IMR-90 (cell line): ENCODE results near the gene MRGPRF. TPM values are rescaled to one million over a fixed set of nuclear protein-coding genes. Genes with fewer than 3 reads are reported as not detected.

Experiments
- ATAC-seq: fragments of 200-7000 bp; cut with Tn5 transposase; 2 replicates; pipeline ENCODE4 v1.9.1; 2020; ENCODE audit warnings: low read depth, mild to moderate bottlenecking, moderate library complexity
- BruUV-seq: library from RNA; stranded (reverse); fragments of 400-500 nt; replicated peaks from 2 replicates; lab custom pipeline; 2021; lab: Mats Ljungman, UMichigan
- CTCF ChIA-PET: fragments of 300-600 bp; formaldehyde crosslinking; extraction: SDS; loops from one replicate; lab custom pipeline; 2021; ENCODE audit warnings: antibody characterized with exemption; lab: Yijun Ruan, JAX
- POLR2A ChIA-PET: fragments of 300-600 bp; sonication (Branson Sonifier 250); formaldehyde crosslinking; loops from one replicate; lab custom pipeline; 2022; ENCODE audit warnings: antibody characterized with exemption; ENCODE audit not compliant: unreplicated experiment; lab: Charles Lee
- DNase-seq: peaks from one replicate; pipeline ENCODE4 v3.0.0; 2013
- H2AFZ ChIP-seq: replicated peaks from 2 replicates; pipeline ENCODE3; 2013; ENCODE audit warnings: low read length, mild to moderate bottlenecking; ENCODE audit not compliant: poor library complexity
- H2AK5ac ChIP-seq: 2 replicates; pipeline ENCODE4 v1.6.1; 2013; ENCODE audit warnings: low read depth, low read length, inconsistent platforms
- H2AK9ac ChIP-seq: replicated peaks from 2 replicates; pipeline ENCODE3; 2013; ENCODE audit warnings: mild to moderate bottlenecking, low read depth, low read length, moderate library complexity; ENCODE audit not compliant: poor library complexity
- H2BK120ac ChIP-seq: 2 replicates; pipeline ENCODE4 v1.6.1; 2013; ENCODE audit warnings: low read depth, low read length, inconsistent platforms
- H2BK15ac ChIP-seq: 3 replicates; pipeline ENCODE4 v1.6.1; 2013; ENCODE audit warnings: low read depth, low read length, inconsistent platforms
- H2BK20ac ChIP-seq: 2 replicates; pipeline ENCODE4 v1.6.1; 2013; ENCODE audit warnings: low read depth, mild to moderate bottlenecking, inconsistent platforms, low read length, moderate library complexity
- H2BK5ac ChIP-seq: 2 replicates; pipeline ENCODE4 v1.6.1; 2013; ENCODE audit warnings: mild to moderate bottlenecking, low read depth, low read length, inconsistent platforms; ENCODE audit not compliant: poor library complexity, severe bottlenecking
- H3K14ac ChIP-seq: replicated peaks from 2 replicates; pipeline ENCODE4 v1.6.1; 2013; ENCODE audit warnings: low read depth, low read length, inconsistent platforms
- H3K18ac ChIP-seq: 2 replicates; pipeline ENCODE4 v1.6.1; 2013; ENCODE audit warnings: low read depth, low read length, control low read depth
- H3K23ac ChIP-seq: 2 replicates; pipeline ENCODE4 v1.6.1; 2013; ENCODE audit warnings: low read depth, low read length, inconsistent platforms
- H3K27ac ChIP-seq: 2 replicates; pipeline ENCODE4 v1.5.1; 2013; ENCODE audit warnings: mild to moderate bottlenecking, control low read depth, low read length; ENCODE audit not compliant: insufficient read depth
- H3K27me3 ChIP-seq: 2 replicates; pipeline ENCODE4 v1.6.1; 2013; ENCODE audit warnings: low read length; ENCODE audit not compliant: control insufficient read depth, insufficient read depth
- H3K36me3 ChIP-seq: 2 replicates; pipeline ENCODE4 v1.6.1; 2013; ENCODE audit warnings: low read length, mixed read lengths; ENCODE audit not compliant: control insufficient read depth, insufficient read depth
- H3K4ac ChIP-seq: 2 replicates; pipeline ENCODE4 v1.6.1; 2013; ENCODE audit warnings: low read depth, low read length, inconsistent platforms
- H3K4me1 ChIP-seq: 2 replicates; pipeline ENCODE4 v1.6.1; 2013; ENCODE audit warnings: low read length, mixed read lengths; ENCODE audit not compliant: control insufficient read depth, insufficient read depth
- H3K4me2 ChIP-seq: 2 replicates; pipeline ENCODE4 v1.6.1; 2013; ENCODE audit warnings: low read depth, mild to moderate bottlenecking, control low read depth, low read length, moderate library complexity
- H3K4me3 ChIP-seq: 2 replicates; pipeline ENCODE4 v1.5.1; 2013; ENCODE audit warnings: low read depth, mild to moderate bottlenecking, control low read depth, low read length, moderate library complexity; ENCODE audit not compliant: insufficient read depth
- H3K56ac ChIP-seq: 2 replicates; pipeline ENCODE4 v1.6.1; 2013; ENCODE audit warnings: low read length, inconsistent platforms; ENCODE audit not compliant: insufficient read depth; ENCODE audit errors: extremely low read depth
- H3K79me1 ChIP-seq, 2 experiments: 2 replicates each; pipeline ENCODE4 v1.6.1; 2013; ENCODE audit warnings: low read length in 2 of 2, inconsistent platforms in 1 of 2, low read depth in 1 of 2
- H3K9ac ChIP-seq: 2 replicates; pipeline ENCODE4 v1.6.1; 2013; ENCODE audit warnings: low read depth, low read length, control low read depth
- H3K9me1 ChIP-seq: 2 replicates; pipeline ENCODE4 v1.6.1; 2013; ENCODE audit warnings: low read length, inconsistent platforms; ENCODE audit not compliant: insufficient read depth
- H3K9me3 ChIP-seq: 2 replicates; pipeline ENCODE4 v1.6.1; 2013; ENCODE audit warnings: low read length; ENCODE audit not compliant: control insufficient read depth, insufficient read depth
- H4K20me1 ChIP-seq: 2 replicates; pipeline ENCODE4 v1.6.1; 2013; ENCODE audit warnings: low read length, inconsistent platforms; ENCODE audit not compliant: insufficient read depth
- H4K5ac ChIP-seq: 2 replicates; pipeline ENCODE4 v1.6.1; 2013; ENCODE audit warnings: mild to moderate bottlenecking, low read depth, low read length, control low read depth
- H4K8ac ChIP-seq, 2 experiments: 2 replicates each; pipeline ENCODE4 v1.6.1; 2013; ENCODE audit warnings: low read depth in 2 of 2, low read length in 2 of 2, control low read depth in 1 of 2, inconsistent platforms in 1 of 2
- H4K91ac ChIP-seq: 2 replicates; pipeline ENCODE4 v1.6.1; 2013; ENCODE audit warnings: low read depth, low read length, inconsistent platforms; ENCODE audit not compliant: insufficient read depth
- BHLHE40 ChIP-seq: fragments of 150-350 bp; IDR thresholded peaks from 2 replicates; pipeline ENCODE4 v1.6.1; 2016; ENCODE audit warnings: mild to moderate bottlenecking, low read depth, low read length
- CEBPB ChIP-seq: IDR thresholded peaks from 2 replicates; pipeline ENCODE4 v1.6.1; 2012; ENCODE audit warnings: low read depth, low read length, improper control_type of control experiment
- CHD1 ChIP-seq: IDR thresholded peaks from 2 replicates; pipeline ENCODE4 v1.6.1; 2012; ENCODE audit warnings: low read depth, low read length, improper control_type of control experiment
- ELK1 ChIP-seq: fragments of 150-350 bp; IDR thresholded peaks from 2 replicates; pipeline ENCODE4 v1.6.1; 2016; ENCODE audit warnings: low read depth, mild to moderate bottlenecking, low read length, moderate library complexity, borderline replicate concordance
- FOS ChIP-seq: fragments of 150-350 bp; IDR thresholded peaks from 2 replicates; pipeline ENCODE4 v1.6.1; 2016; ENCODE audit warnings: low read depth, low read length
- MAFK ChIP-seq: IDR thresholded peaks from 2 replicates; pipeline ENCODE4 v1.6.1; 2012; ENCODE audit warnings: low read depth, low read length, improper control_type of control experiment
- MAZ ChIP-seq: IDR thresholded peaks from 2 replicates; pipeline ENCODE4 v1.6.1; 2012; ENCODE audit warnings: low read depth, mild to moderate bottlenecking, low read length, improper control_type of control experiment, moderate library complexity, borderline replicate concordance
- MXI1 ChIP-seq: IDR thresholded peaks from 2 replicates; pipeline ENCODE4 v1.6.1; 2012; ENCODE audit warnings: low read depth, mild to moderate bottlenecking, low read length, moderate library complexity, borderline replicate concordance
- NFE2L2 ChIP-seq: fragments of 150-350 bp; IDR thresholded peaks from 2 replicates; pipeline ENCODE4 v1.6.1; 2016; ENCODE audit warnings: low read depth, mild to moderate bottlenecking, low read length
- POLR2A ChIP-seq: IDR thresholded peaks from 2 replicates; pipeline ENCODE4 v1.6.1; 2012; ENCODE audit warnings: mild to moderate bottlenecking, low read depth, low read length
- RAD21 ChIP-seq: IDR thresholded peaks from 2 replicates; pipeline ENCODE4 v1.6.1; 2012; ENCODE audit warnings: low read length, improper control_type of control experiment
- RCOR1 ChIP-seq: IDR thresholded peaks from 2 replicates; pipeline ENCODE4 v1.6.1; 2012; ENCODE audit warnings: mild to moderate bottlenecking, low read length, improper control_type of control experiment; ENCODE audit not compliant: insufficient replicate concordance
- RFX5 ChIP-seq: IDR thresholded peaks from 2 replicates; pipeline ENCODE4 v1.8.0; 2012; ENCODE audit warnings: low read depth, mild to moderate bottlenecking, low read length, moderate library complexity
- SMC3 ChIP-seq: fragments of 150-350 bp; IDR thresholded peaks from 2 replicates; pipeline ENCODE4 v1.6.1; 2016; ENCODE audit warnings: low read depth, mild to moderate bottlenecking, antibody characterized with exemption, low read length, moderate library complexity
- USF2 ChIP-seq: fragments of 150-350 bp; IDR thresholded peaks from 2 replicates; pipeline ENCODE4 v1.6.1; 2017; ENCODE audit warnings: mild to moderate bottlenecking, antibody characterized with exemption, low read length, low read depth
- WGBS, 2 experiments: methylation state at CpG; one replicate each; pipeline versions ENCODE4 v1.1.5 to v1.1.7; 2013; ENCODE audit warnings: missing lambda C conversion rate in 2 of 2; ENCODE audit not compliant: insufficient read length in 1 of 2; ENCODE audit errors: extremely low coverage in 2 of 2; 5-methylcytosine and 5-hydroxymethylcytosine counted together
- dilution Hi-C: fragments of 300-500 bp; cut with HindIII; formaldehyde crosslinking; loops from one replicate; pipeline ENCODE4 v1.14.3; 2018; ENCODE audit warnings: low sequenced_read_pairs; ENCODE audit not compliant: unreplicated experiment
- in situ Hi-C: fragments of 300-500 bp; cut with MboI; formaldehyde crosslinking; loops from 3 replicates; pipeline ENCODE4 v1.14.3; 2019; ENCODE audit warnings: low sequenced_read_pairs, inconsistent platforms, mixed read lengths
- intact Hi-C: fragments of 100-400 bp; cut with micrococcal nuclease; formaldehyde crosslinking; loops from 2 replicates; pipeline ENCODE4 v1.10.0; 2022
- polyA plus RNA-seq, 3 experiments: library from polyadenylated mRNA; depleted of rRNA; stranded (reverse); fragments of >200 nt; gene quantifications; 2 replicates each; pipeline ENCODE4 v1.2.3, GENCODE V29; 2012; ENCODE audit warnings: low replicate concordance in 1 of 3
- total RNA-seq: library from RNA; depleted of rRNA; stranded (reverse); fragments of >200 nt; gene quantifications from 2 replicates; pipeline ENCODE4 v1.2.3, GENCODE V29; 2012

Gene MRGPRF
- total and polyA plus RNA-seq, 2 of the 4 experiments (the other 2 are of a cell fraction) = 6.3 to 28.8 TPM

- H3K79me1 ChIP-seq = peaks cover 9 to 74% of the 10 kb centered on the region in 2 experiments
- no peaks in the 10 kb centered on the region for H3K9me3 ChIP-seq
- 0 out of 2 replicates have a peak, but pooled peaks cover 3% of the 10 kb centered on the region for H3K9me1 ChIP-seq
- dilution Hi-C loops = no loop called here
- H3K36me3 ChIP-seq = peaks cover 30% of the 10 kb centered on the region
- no peak overlapping the region for H3K14ac ChIP-seq
- H3K4me1 ChIP-seq = peaks cover 5% of the 10 kb centered on the region
- WGBS, 2 experiments = 96% methylated on average over 18 of the region's 35 CpGs; no CpG with 5 or more reads in 1 of the 2 experiments
- no peak overlapping the region for H4K91ac ChIP-seq
- CTCF ChIA-PET = no interaction called here
- H2BK20ac ChIP-seq = no peak overlapping the region
- H3K4me2 ChIP-seq = no peak overlapping the region
- H2AK9ac ChIP-seq = no peak overlapping the region
- H3K18ac ChIP-seq = no peak overlapping the region
- peaks cover 43% of the 10 kb centered on the region for H4K20me1 ChIP-seq
- no peak overlapping the region for H3K56ac ChIP-seq
- H2AFZ ChIP-seq = no peak overlapping the region
- no peak for ATAC-seq
- no peak overlapping the region for H2BK120ac ChIP-seq
- no peak overlapping the region for H2AK5ac ChIP-seq
- no peak overlapping the region for H3K9ac ChIP-seq
- in situ Hi-C loops = no loop called here
- BruUV-seq = no TSS peak
- no peak overlapping the region for H3K27ac ChIP-seq
- POLR2A ChIA-PET = no interaction called here
- no peak overlapping the region for H4K5ac ChIP-seq
- no peak for DNase-seq
- intact Hi-C loops = no loop called here
- H3K23ac ChIP-seq = no peak overlapping the region
- no peak overlapping the region for H3K4me3 ChIP-seq
- no peak overlapping the region for H3K4ac ChIP-seq
- no peak overlapping the region for H2BK5ac ChIP-seq
- H4K8ac ChIP-seq = no peak overlapping the region
- H3K27me3 ChIP-seq = no peaks in the 10 kb centered on the region
- no peak overlapping the region for H2BK15ac ChIP-seq
- TF ChIP-seq USF2 = no peak
- no peak for TF ChIP-seq MXI1
- TF ChIP-seq RFX5 = no peak
- TF ChIP-seq MAFK = no peak
- no peak for TF ChIP-seq CHD1
- TF ChIP-seq RCOR1 = no peak
- TF ChIP-seq FOS = no peak
- no peak for TF ChIP-seq BHLHE40
- TF ChIP-seq ELK1 = no peak
- no peak for TF ChIP-seq NFE2L2
- no peak for TF ChIP-seq RAD21
- TF ChIP-seq MAZ = no peak
- TF ChIP-seq CEBPB = no peak
- no peak for TF ChIP-seq SMC3
- TF ChIP-seq POLR2A = no peak
Observed at GRCh38 chr11:69053546-69054396, 40.7 kb upstream of the MRGPRF start.
